Measurements from ENCODE around the gene MAFG. TPM values are rescaled to one million over a fixed set of nuclear protein-coding genes. Genes with fewer than 3 reads are reported as not detected.

MAFG gene
- total RNA-seq, 4 donors from 2014 or later = 19.8 to 38.3 (median 34.4) TPM

DNA sequence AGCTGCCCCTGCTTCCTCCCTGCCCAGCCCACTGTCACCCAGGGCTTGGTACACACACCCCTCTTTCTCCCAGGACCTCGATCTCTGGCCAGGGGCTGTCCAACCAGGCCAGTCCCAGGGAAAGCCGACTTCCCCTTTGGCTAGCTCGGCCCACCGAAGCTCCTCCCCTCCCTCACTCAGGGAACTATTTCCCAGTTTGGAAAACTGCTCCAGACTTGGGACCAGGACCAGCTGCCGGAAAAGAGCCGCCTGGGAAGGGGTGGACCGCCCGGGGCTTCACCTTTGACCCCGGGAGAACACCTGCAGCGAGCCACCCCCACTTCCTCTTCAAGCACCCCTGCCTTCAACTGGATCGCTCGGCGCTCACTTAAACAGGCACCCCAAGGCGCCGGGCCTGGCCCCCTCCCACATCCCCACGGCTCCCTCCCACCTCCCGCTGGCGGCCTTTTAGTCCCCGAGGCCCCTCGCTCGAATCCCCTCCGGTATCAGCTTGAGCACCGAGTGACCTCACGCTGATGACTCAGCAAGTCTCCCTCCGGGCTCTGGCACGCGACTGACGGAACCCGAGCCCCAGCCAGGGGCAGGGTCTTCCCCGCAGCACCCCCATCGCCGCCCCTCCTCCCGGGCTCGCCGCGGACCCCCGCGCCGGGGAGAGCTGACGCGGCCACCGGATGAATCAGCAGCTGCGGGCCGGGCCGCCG, 934 bp downstream of the MAFG start:
- peaks cover 13 to 65% (median 23%) of the 10 kb centered on the region in 4 donors for H3K4me1 ChIP-seq
- peaks cover 0 to 12% (median 0%) of the 10 kb centered on the region in 3 donors for H3K36me3 ChIP-seq
- H3K9me3 ChIP-seq = no peaks in the 10 kb centered on the region
- H3K4me3 ChIP-seq = peak overlapping the region; percentile 96 to 100 (median 98)
- no peaks in the 10 kb centered on the region for H3K27me3 ChIP-seq
- peak overlapping the region; percentile 94 to 100 (median 97) for H3K27ac ChIP-seq
- TF ChIP-seq POLR2A (IDR thresholded peaks at IDR 0.05) (peak; percentile 78 to 82), CTCF (IDR thresholded peaks at IDR 0.05) (no peak)
- peak; percentile 75 to 90 (median 88) for DNase-seq

DNA sequence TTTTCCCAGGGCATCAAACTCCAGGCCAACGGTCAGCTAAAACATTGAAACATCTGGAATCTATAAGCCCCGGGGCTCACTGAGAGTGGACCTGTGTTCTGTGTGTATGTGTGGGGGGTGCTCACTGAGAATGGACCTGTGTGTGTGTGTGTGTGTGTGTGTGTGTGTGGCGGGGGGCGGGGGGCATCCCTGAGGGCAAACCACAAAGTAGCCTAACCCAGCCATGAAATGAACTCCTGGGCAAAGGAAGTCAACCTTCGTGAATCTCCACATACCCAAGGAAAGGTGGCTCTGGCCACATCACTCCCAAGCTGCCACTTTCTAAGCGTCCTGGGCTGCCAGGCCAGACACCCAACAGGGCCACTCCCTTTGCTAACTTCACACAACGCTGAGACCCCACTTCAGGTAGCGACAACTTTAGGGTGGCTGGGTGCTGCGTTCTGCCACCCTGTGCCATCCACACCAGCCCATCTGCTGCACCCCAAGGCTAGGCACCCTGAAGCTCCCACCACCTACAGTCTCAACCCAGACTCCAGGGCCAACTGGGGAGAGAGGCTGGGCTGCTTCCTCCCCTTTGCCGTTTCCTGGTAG, 1.6 kb downstream of the MAFG start:
- Histone ChIP-seq H3K36me3 (peaks cover 0 to 12% (median 0%) of the 10 kb centered on the region in 3 donors), H3K4me3 (peak overlapping the region; percentile 96 to 100 (median 98)), H3K4me1 (peaks cover 13 to 64% (median 23%) of the 10 kb centered on the region in 4 donors), H3K27ac (peak overlapping the region; percentile 94 to 100 (median 97)), H3K9me3 (no peaks in the 10 kb centered on the region), H3K27me3 (no peaks in the 10 kb centered on the region)
- DNase-seq = no peak
- TF ChIP-seq CTCF (IDR thresholded peaks at IDR 0.05) (no peak), POLR2A (IDR thresholded peaks at IDR 0.05) (no peak)

GRCh38 chr17:81924557-81925532, 2.7 kb downstream of the MAFG start:
- Histone ChIP-seq H3K27ac (peak overlapping the region; percentile 46 to 100 (median 88)), H3K27me3 (no peaks in the 10 kb centered on the region), H3K36me3 (peaks cover 0 to 16% (median 0%) of the 10 kb centered on the region in 3 donors), H3K4me1 (peaks cover 13 to 75% (median 23%) of the 10 kb centered on the region in 4 donors), H3K9me3 (no peaks in the 10 kb centered on the region), H3K4me3 (peak overlapping the region in 2 of 4 donors; percentile 23 to 39)
- TF ChIP-seq CTCF (IDR thresholded peaks at IDR 0.05) (no peak), POLR2A (IDR thresholded peaks at IDR 0.05) (no peak)
- peak in 2 of 3 donors; percentile 74 to 85 for DNase-seq

- peaks cover 13 to 78% (median 21%) of the 10 kb centered on the region in 4 donors for H3K4me1 ChIP-seq
These were observed 4.0 kb downstream of the MAFG start for GRCh38 chr17:81923302-81924260.

More at GRCh38 chr17:81923302-81924260, 4.0 kb downstream of the MAFG start:
- Histone ChIP-seq H3K27me3 (no peaks in the 10 kb centered on the region), H3K27ac (peak overlapping the region; percentile 46 to 100 (median 72)), H3K36me3 (peaks cover 0 to 22% (median 0%) of the 10 kb centered on the region in 3 donors), H3K9me3 (no peaks in the 10 kb centered on the region), H3K4me3 (peak overlapping the region in 2 of 4 donors; percentile 30 to 39)
- peak in 1 of 2 donors; percentile 9 for TF ChIP-seq POLR2A (IDR thresholded peaks at IDR 0.05)
- TF ChIP-seq CTCF (IDR thresholded peaks at IDR 0.05) = no peak
- DNase-seq = peak; percentile 31 to 87 (median 85)

All from Peyer's patch (tissue), 4 donors.